Spleen (tissue), 7 donors: ENCODE results near the gene PAK3.

ENCODE experiments used
- POLR2A ChIP-seq, 3 donors: fragments of 450-650 bp; IDR thresholded peaks; one replicate each; pipeline ENCODE4 v1.5.1; 2017; ENCODE audit warnings: antibody characterized with exemption in 3 of 3, mild to moderate bottlenecking in 1 of 3
- POLR2AphosphoS5 ChIP-seq, 3 donors: sonication (generic); formaldehyde crosslinking; IDR thresholded peaks; one replicate each; pipeline ENCODE4 v1.5.1; 2017; ENCODE audit warnings: antibody characterized with exemption in 3 of 3
- TF ChIP-seq, protein P1 (sequence below), 11 experiments: fragments of 200-600 bp in 7 of 11; fragments of 450-650 bp in 4 of 11; sonication (generic) in 4 of 11; IDR thresholded peaks in 8 of 11; conservative IDR thresholded peaks in 3 of 11; 1 replicate in 7 of 11; 2 replicates in 4 of 11; pipeline versions ENCODE4 v1.4.0 to v1.8.0; 2016 to 2021; ENCODE audit warnings: antibody characterized with exemption in 11 of 11, inconsistent platforms in 4 of 11, mild to moderate bottlenecking in 1 of 11
- donor health status: DM: no; HTN: no; CAD: no; lungs with moderate emphysema.
- donor health status: DM: no; HTN: no; CAD: no.
- donor health status: DM: no; HTN: no; CAD: no.

- TF ChIP-seq, protein P1, sequence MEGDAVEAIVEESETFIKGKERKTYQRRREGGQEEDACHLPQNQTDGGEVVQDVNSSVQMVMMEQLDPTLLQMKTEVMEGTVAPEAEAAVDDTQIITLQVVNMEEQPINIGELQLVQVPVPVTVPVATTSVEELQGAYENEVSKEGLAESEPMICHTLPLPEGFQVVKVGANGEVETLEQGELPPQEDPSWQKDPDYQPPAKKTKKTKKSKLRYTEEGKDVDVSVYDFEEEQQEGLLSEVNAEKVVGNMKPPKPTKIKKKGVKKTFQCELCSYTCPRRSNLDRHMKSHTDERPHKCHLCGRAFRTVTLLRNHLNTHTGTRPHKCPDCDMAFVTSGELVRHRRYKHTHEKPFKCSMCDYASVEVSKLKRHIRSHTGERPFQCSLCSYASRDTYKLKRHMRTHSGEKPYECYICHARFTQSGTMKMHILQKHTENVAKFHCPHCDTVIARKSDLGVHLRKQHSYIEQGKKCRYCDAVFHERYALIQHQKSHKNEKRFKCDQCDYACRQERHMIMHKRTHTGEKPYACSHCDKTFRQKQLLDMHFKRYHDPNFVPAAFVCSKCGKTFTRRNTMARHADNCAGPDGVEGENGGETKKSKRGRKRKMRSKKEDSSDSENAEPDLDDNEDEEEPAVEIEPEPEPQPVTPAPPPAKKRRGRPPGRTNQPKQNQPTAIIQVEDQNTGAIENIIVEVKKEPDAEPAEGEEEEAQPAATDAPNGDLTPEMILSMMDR (IDR thresholded peaks at IDR 0.05 in 8 of 11, conservative IDR thresholded peaks at IDR 0.05 in 3 of 11) = no peak
- TF ChIP-seq POLR2AphosphoS5 (IDR thresholded peaks at IDR 0.05) (no peak), POLR2A (IDR thresholded peaks at IDR 0.05) (no peak)
Observed at GRCh38 chrX:111168314-111168713, 72.3 kb downstream of the PAK3 start.
